Vagina (tissue), 2 donors: Measurements from ENCODE around the gene SPOCK1. TPM values are rescaled to one million over a fixed set of nuclear protein-coding genes. Genes with fewer than 3 reads are reported as not detected.

Experiments used
- DNase-seq, 2 donors: peaks; one replicate each; pipeline ENCODE4 v3.0.0-alpha.2; 2017; ENCODE audit errors: extremely low spot score in 2 of 2
- H3K27ac ChIP-seq: fragments of 200-600 bp; sonication (generic); one replicate; pipeline ENCODE4 v1.5.1; 2019
- H3K27me3 ChIP-seq: fragments of 200-600 bp; sonication (generic); one replicate; pipeline ENCODE4 v1.5.1; 2019
- H3K36me3 ChIP-seq, 2 donors: fragments of 200-600 bp; sonication (generic); one replicate each; pipeline ENCODE4 v1.5.1; 2017 to 2019
- H3K4me1 ChIP-seq: fragments of 200-600 bp; sonication (generic); one replicate; pipeline ENCODE4 v1.5.1; 2019
- H3K4me3 ChIP-seq, 2 donors: fragments of 200-600 bp; sonication (generic); 1 replicate in 1 of 2; 2 replicates in 1 of 2; pipeline ENCODE4 v1.5.1; 2016 to 2019
- H3K9me3 ChIP-seq: fragments of 200-600 bp; sonication (generic); one replicate; pipeline ENCODE4 v1.5.1; 2019
- CTCF ChIP-seq, 3 experiments: fragments of 450-650 bp in 2 of 3; fragments of 200-600 bp in 1 of 3; sonication (generic) in 1 of 3; IDR thresholded peaks; one replicate each; pipeline ENCODE4 v1.5.1; 2017 to 2019; ENCODE audit warnings: antibody characterized with exemption in 3 of 3, mild to moderate bottlenecking in 2 of 3, moderate library complexity in 2 of 3
- POLR2A ChIP-seq, 2 donors: fragments of 450-650 bp; IDR thresholded peaks; one replicate each; pipeline ENCODE4 v1.6.1; 2017; ENCODE audit warnings: antibody characterized with exemption in 2 of 2, mild to moderate bottlenecking in 2 of 2, moderate library complexity in 2 of 2
- POLR2AphosphoS5 ChIP-seq, 2 donors: sonication (generic); formaldehyde crosslinking; IDR thresholded peaks; one replicate each; pipeline ENCODE4 v1.9.0; 2017; ENCODE audit warnings: antibody characterized with exemption in 2 of 2, mild to moderate bottlenecking in 2 of 2, low read depth in 1 of 2; ENCODE audit not compliant: insufficient read depth in 1 of 2
- intact Hi-C: fragments of 100-400 bp; cut with DNase I; formaldehyde crosslinking; loops from one replicate; pipeline ENCODE4 v1.15.1; 2023
- total RNA-seq: library from RNA; depleted of rRNA; stranded (reverse); fragments of >200 nt; gene quantifications from one replicate; pipeline ENCODE4 v1.2.3, GENCODE V29; 2016

Gene SPOCK1
- total RNA-seq, 1 donor from 2014 or later = 70.7 TPM

- no peak for DNase-seq
- Histone ChIP-seq H3K4me3 (no peak overlapping the region), H3K4me1 (no peaks in the 10 kb centered on the region), H3K36me3 (no peaks in the 10 kb centered on the region), H3K27me3 (no peaks in the 10 kb centered on the region), H3K27ac (no peak overlapping the region), H3K9me3 (no peaks in the 10 kb centered on the region)
- intact Hi-C loops = no loop called here
- TF ChIP-seq POLR2A (IDR thresholded peaks at IDR 0.05) (no peak), POLR2AphosphoS5 (IDR thresholded peaks at IDR 0.05; ENCODE audit: insufficient read depth in 1 of 2, low read depth in 1 of 2) (no peak), CTCF (IDR thresholded peaks at IDR 0.05) (no peak)
Measured at GRCh38 chr5:137333475-137333874, 165.7 kb downstream of the SPOCK1 start.

- TF ChIP-seq POLR2A (IDR thresholded peaks at IDR 0.05) (no peak), CTCF (IDR thresholded peaks at IDR 0.05) (no peak), POLR2AphosphoS5 (IDR thresholded peaks at IDR 0.05; ENCODE audit: insufficient read depth in 1 of 2, low read depth in 1 of 2) (no peak)
- DNase-seq = no peak
- H3K9me3 ChIP-seq = no peaks in the 10 kb centered on the region
- no peak overlapping the region for H3K4me3 ChIP-seq
- no peak overlapping the region for H3K27ac ChIP-seq
- H3K4me1 ChIP-seq = no peaks in the 10 kb centered on the region
- H3K36me3 ChIP-seq = no peaks in the 10 kb centered on the region
- intact Hi-C loops = no loop called here
- no peaks in the 10 kb centered on the region for H3K27me3 ChIP-seq
Measured at GRCh38 chr5:137332296-137332695, 166.8 kb downstream of the SPOCK1 start.

- Histone ChIP-seq H3K27me3 (no peaks in the 10 kb centered on the region), H3K4me3 (no peak overlapping the region), H3K27ac (no peak overlapping the region), H3K4me1 (no peaks in the 10 kb centered on the region), H3K36me3 (no peaks in the 10 kb centered on the region), H3K9me3 (no peaks in the 10 kb centered on the region)
- DNase-seq = no peak
- TF ChIP-seq CTCF (IDR thresholded peaks at IDR 0.05) (no peak), POLR2AphosphoS5 (IDR thresholded peaks at IDR 0.05; ENCODE audit: insufficient read depth in 1 of 2, low read depth in 1 of 2) (no peak), POLR2A (IDR thresholded peaks at IDR 0.05) (no peak)
- intact Hi-C loops = no loop called here
Measured at GRCh38 chr5:137329586-137330296, 169.4 kb downstream of the SPOCK1 start.

- H3K4me1 ChIP-seq = no peaks in the 10 kb centered on the region
- TF ChIP-seq POLR2AphosphoS5 (IDR thresholded peaks at IDR 0.05; ENCODE audit: insufficient read depth in 1 of 2, low read depth in 1 of 2) = no peak
- no peak for DNase-seq
- intact Hi-C loops = no loop called here
- no peak overlapping the region for H3K4me3 ChIP-seq
- H3K36me3 ChIP-seq = no peaks in the 10 kb centered on the region
- H3K27me3 ChIP-seq = no peaks in the 10 kb centered on the region
- no peak overlapping the region for H3K27ac ChIP-seq
- no peaks in the 10 kb centered on the region for H3K9me3 ChIP-seq
Measured at GRCh38 chr5:137328991-137329390, 170.1 kb downstream of the SPOCK1 start.

GRCh38 chr5:137328463-137328862 is 170.7 kb downstream of the SPOCK1 start:
- Histone ChIP-seq H3K4me1 (no peaks in the 10 kb centered on the region), H3K27ac (no peak overlapping the region), H3K9me3 (no peaks in the 10 kb centered on the region), H3K4me3 (no peak overlapping the region), H3K36me3 (no peaks in the 10 kb centered on the region), H3K27me3 (no peaks in the 10 kb centered on the region)
- intact Hi-C loops = no loop called here
- no peak for DNase-seq
- TF ChIP-seq CTCF (IDR thresholded peaks at IDR 0.05) (no peak), POLR2AphosphoS5 (IDR thresholded peaks at IDR 0.05; ENCODE audit: insufficient read depth in 1 of 2, low read depth in 1 of 2) (no peak), POLR2A (IDR thresholded peaks at IDR 0.05) (no peak)
